CD4-positive, alpha-beta T cell treated with Interleukin-6 for 4 hours (primary cell): ENCODE results near the gene SORBS1.

Experiments used
- DNase-seq: peaks from one replicate; pipeline ENCODE4 v3.0.0-alpha.2; 2020; ENCODE audit warnings: mixed read lengths

The SORBS1 gene

DNA sequence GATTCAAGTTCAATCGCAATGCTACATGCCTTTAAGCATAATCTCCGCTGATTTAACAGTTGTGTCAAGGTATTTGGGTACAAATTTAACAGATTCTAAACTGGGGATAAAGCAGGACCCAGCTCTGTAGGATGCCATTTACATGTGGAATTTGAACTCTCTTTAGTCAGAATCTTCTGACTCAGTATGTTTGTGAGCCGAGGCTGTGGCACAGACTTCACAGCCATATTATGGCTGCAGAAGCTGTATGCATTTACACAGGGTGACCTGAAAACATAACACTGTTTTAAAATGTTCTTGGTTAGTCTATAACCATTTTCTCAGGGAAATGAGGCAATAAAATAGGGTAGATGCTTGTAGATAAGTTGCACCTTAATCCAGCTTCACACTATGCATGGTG is 279.1 kb downstream of the SORBS1 start:
- no peak for DNase-seq

DNA sequence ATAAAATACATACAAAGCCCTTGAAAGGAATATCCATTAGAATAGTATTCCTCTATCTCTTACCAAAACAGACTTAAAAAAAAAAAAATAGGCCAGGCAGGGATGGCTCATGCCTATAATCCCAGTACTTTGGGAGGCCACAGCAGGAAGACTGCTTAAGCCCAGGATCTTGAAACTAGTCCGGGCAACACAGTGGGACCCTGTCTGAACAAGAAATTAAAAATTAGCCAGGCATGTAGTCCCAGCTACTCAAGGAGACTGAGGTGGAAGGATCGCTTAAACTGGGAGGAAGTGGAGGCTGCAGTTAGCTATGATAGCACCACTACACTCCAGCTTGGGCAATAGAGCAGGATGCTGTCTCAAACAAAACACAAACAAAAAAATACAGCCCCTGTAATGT is 280.0 kb downstream of the SORBS1 start:
- no peak for DNase-seq

DNA sequence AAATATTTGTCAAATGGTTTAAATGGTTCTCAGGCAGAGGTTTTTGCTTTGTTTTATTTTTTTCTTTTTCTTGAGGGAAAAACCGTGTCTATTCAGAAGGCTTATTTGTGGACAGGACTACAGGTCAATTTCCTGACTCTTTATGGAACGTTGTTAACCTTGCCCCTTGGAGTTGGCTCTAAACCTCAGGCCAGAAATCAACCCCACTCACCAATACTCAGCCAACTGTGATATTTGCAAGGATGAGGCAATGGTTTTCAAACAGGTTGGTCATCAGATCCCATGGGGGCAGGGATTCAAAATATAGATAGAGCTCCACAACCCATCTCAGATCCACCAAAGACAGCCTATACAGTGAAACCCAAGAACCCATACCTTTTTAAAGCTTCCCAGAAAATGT is 280.5 kb downstream of the SORBS1 start:
- DNase-seq, result no peak

DNA sequence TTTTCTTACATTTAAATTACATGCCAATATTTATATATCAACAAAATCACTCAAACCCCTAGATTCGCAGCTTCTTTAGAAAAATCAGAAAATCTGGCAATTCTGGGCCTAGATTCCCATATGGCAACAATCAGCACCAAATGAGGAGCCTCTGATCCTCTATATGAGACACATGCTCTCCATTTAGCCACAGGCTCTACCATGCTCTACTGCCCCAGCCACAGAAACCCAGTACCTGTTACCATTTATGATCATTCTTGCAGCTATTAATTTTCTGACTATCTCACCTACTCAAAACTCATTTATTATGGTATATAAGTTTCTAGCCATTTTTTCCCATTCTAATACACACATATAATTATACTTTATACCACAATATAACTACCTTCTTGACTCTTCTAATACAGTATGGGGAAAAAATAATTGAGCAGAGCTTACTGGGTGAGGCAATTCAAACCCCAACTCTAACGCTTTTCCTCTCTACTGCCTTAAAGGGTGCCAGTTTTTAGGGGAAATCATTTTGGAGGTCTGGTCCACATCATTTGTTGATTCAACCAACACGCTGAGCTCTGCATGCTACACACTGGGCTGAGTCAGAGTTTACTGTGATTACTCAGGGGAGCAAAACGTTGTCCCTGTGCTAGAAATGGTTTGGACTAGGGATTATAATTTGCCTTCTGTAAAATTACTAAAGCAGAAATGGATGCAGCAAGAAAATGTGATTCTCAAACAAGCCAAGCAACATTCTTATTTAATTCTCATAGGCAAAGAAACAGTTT is 281.9 kb downstream of the SORBS1 start:
- DNase-seq, result no peak

DNA sequence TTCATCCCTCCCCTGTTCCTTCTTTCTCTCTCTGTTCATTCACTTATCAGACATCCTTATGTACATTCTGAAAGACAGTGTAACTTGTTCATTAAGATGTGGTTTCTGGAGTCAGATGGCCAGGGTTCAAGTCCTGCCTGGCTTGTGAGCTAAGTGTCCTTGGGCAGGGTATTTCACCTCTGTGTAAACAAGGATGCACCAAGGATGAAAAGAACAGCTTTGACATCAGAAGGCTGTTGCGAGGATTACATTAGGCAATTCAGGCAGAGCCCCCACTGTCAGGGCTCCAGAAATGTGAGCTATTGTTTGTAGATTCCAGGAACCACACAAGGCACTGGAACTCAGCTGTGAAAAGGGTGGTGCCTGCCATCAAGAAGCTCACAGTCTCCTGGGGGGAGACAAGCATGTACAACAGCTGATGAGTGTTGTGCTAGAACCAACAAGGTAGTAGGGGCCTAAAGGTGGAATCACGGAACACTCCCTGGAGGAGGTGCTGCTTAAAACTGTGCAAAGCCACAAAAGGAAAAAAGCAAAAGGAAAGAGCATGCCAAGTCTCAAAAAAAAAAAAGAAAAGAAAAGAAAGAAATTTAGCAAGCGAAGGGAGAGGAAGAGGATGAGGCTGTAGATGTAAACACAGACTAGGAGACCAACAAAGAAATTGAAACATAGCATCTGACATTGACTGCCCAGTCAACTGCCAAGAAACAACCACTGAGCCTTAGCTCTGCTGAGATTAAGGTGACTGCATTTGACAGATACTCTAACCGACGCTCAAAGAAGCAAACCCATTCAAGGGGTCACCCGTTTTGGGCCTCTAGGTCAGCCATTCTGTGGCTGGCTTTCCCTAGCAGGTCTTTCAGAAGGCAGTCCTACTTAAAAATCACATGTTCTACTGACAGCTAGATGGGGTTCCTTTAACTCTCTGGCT is 282.8 kb downstream of the SORBS1 start:
- no peak for DNase-seq

DNA sequence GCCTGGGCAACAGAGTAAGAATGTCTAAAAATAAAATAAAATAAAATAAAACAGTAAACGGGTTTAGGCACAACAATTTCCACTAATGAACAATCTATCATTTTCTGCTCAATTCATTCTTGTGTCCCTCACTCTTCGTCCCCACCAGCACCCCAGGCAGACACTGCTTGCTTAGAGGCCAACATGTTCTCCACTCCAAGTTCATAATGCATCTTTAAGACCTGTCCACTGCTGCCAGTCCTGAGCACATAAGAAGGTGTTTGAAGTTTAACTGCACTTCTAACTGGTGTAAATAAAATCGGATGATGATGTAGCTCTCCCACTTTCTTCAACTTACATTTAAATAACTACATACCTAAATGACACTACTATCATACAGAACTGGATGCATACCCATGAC is 283.6 kb downstream of the SORBS1 start:
- DNase-seq, result no peak

DNA sequence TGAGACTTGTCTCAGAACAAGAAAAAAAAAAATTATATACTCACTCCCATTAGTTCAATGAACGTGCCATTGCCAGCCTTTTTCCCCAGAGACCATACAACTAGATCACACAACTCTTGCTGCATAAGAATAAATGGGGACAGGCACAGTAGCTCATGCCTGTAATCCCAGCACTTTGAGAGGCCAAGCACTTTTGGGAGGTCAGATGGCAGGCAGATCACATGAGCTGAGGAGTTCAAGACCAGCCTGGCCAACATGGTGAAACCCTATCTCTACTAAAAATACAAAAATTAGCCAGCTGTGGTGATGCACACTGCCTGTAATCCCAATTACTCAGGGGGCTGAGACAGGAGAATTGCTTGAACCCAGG is 284.0 kb downstream of the SORBS1 start:
- DNase-seq, result no peak

DNA sequence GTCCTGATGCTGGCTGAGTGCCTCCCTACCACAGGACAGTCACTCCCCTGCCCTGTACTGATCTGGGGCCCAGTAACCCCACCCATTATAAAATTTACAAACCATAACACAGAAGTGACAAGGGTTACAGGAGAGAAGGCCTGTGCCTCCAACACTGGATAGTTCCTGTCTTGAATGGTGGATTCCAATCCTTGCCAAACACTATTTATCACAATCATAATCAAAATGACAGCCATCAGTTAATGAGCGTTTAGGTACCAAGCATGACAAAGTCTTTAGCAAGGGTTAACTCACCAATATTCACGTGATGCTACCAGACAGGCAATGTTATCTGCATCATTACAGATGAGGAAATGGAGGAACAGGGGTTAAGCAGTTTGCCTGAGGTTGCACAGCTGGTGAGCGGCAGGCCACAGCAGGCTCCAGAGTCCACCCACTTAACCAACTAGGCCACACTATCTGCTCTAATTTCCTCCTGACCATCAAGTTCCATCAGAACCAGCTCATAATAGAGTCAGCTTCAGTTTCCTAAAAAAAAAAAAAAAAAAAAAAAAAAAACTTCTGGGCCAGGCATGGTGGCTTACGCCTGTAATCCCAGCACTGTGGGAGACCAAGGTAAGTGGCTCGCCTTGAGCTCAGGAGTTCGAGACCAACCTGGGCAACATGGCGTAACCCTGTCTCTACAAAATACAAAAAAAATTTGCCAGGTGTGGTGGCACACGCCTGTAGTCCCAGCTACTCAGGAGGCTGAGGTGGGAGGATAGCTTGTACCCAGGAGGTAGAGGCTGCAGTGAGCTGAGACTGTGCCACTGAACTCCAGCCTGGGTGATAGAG is 284.6 kb downstream of the SORBS1 start:
- DNase-seq, result no peak

DNA sequence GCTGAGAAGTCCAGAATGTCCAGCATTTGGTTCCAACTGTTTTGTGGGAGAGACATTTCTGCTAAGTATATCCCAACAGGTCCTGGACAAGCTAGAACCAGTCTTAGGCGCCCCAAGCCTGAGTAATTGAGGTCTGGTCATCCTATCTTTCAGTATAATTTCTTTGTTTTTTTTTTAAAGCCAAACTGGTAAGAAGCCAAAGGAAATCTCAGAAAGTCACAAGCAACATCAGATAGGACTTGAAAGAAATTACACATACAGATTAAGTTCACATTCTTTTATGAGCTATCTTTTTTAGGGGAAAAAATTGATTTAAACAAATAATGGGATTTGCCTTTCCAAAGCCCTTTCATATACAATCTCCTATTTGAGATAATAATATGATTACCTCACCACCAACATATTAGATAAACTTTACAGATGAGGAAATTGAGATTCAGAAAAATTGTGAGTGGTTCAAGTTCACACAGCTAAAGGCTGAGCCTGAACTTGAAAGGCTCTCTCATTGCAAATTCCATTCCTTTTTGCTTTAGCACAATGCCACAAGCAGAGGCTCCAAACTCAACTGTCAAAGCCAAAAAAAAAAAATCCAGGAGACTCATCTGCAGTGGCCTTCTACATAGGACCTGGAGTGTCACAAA is 285.3 kb downstream of the SORBS1 start:
- no peak for DNase-seq

DNA sequence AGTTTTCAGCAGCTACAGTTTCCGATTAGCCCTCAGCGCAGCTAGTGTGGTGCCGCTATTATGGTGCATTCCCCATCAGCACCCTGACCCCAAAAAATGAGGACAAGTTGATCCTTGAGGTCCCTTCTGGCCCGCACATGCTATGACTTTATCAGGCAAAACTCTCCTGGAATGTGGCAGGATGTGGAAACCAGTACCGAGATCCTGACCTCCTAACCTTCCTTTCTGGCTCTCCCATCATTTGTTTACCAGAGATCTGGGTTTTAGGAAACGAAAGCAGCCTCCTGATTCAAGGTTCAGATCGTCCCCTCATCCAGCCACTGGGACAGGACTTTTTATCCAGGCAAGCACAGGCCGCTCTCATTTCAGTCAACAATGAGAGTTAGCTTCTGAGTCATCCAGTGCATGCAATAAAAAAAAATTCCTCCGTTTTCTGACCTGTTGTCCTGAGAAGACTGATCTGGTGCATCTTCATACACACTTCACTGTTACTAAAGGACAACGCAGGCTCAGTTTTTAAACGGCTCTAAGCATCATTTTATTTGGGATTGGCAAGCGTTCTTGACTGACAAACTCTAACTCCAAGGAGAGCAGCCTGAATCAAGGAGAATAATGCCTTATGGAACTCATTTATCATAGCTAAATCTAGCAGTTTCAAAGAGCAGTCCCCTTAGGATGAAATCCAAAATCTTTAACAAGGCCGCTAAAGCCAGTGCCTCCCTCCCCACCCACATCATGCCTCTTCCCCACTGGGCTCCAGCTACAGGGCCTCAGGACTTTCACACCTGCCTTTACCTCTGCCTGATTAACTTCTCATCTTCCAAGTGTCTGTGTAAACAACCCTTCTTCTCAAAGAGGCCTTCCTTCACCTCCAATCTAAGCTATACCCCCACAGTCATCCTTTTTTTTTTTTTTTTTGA is 287.5 kb downstream of the SORBS1 start:
- no peak for DNase-seq

DNA sequence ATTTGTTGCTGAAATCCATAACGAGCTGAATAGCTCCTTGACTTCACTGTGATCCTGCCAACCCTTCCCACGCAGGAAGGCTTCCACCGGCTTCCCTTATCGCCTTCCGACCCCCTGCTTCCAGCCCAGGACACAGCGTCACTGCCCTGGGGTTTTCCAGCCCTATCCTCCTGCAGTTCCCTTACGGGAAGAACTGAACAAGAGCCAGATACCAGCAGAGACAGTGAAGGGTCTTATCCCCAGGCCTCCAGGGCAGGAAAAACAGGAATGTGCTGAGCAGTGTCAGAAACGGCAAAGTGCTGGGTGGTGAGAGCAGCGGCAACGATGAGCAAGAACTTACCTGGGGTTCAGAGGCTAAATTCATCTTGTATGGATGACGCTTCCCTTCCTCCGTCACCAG is 292.7 kb downstream of the SORBS1 start:
- no peak for DNase-seq

DNA sequence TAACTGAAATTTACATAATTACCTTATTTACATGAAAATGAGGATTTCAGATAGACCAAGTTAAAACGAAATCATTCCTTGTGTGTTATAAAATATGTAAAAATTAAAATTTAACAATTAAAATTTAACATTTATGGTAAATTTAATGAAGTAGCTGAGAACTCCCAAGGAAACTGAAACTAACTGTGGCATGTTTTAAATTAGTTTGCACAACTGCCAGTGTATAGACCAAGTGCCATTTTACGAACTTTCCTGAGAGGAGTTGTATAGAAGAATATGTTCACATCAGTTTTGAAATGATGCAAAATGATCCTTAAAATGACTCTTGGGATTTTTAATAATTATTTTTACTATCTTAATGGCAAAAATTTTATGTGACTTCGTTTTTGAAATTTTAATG is 293.9 kb downstream of the SORBS1 start:
- DNase-seq, result no peak

DNA sequence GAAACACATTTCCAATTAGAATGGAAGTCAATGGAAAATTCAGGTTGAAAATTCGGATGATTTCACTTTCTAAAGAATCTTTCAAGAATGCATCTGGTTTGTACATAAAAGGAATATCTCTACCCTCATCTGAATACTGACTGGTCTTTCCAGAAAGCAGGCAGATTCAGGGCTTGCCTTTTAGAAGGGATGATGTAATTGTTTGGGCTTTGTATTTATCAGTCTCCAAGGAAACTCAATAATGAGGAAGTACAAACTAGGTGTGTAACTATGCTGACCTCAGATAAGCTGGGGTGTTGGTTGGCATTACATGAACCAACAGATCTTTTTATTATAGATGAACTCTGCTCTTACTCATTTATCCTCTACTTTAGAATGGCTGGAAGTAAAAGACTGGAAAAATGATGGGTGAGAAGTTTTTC is 294.5 kb downstream of the SORBS1 start:
- no peak for DNase-seq

DNA sequence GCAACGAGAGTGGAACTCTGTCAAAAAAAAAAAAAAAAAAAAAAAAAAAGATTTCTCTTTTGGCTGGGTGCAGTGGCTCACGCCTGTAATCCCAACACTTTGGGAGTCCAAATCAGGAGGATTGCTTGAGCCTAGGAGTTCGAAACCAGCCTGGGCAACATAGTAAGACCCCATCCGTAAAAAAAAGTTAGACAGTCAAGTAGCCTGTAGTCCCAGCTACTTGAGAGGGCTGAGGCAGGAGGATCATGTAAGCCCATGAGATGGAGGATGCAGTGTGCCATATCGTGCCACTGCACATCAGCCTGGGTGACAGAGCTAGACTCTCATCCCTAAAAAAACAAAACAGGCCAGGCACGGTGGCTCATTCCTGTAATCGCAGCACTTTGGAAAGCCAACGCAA is 295.6 kb downstream of the SORBS1 start:
- no peak for DNase-seq

DNA sequence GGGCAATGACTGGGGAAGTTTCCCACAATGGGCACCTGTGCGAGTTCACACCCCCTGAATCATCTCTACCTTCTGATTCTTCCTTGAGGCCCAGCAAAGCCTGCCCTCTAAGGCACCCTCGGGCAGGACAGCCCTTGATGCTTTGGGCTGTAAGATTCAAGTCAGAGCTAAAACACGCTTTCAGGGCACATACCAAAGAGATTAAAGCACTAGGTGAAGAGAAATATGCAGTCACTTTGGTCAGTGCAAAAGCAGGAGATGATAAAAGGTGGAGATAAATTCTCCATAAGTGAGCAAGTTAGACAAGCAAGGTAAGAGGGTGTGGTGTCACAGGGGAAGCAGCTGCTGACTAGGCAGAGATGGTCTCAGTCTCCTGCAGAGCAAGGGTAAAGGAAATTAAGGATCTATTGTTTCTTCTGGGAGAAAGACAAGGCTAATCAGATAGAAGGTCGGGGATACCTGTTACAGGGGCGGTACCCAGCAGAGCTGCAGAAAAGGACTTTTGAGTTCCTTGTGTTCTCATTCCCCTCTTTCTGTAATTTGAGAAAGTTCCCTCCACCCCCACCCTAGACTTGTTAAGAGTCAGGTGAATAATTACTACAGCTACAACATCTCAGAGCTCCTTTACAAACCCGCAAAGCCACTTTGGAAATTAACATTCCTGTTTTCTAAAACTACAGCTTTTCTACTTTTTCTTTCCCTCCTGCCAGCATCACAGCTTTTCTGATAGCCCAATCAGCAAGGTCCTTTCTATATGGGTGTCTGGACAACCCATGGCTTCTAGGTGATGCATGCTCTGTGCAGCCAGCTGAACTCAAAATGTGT is 296.7 kb downstream of the SORBS1 start:
- no peak for DNase-seq

DNA sequence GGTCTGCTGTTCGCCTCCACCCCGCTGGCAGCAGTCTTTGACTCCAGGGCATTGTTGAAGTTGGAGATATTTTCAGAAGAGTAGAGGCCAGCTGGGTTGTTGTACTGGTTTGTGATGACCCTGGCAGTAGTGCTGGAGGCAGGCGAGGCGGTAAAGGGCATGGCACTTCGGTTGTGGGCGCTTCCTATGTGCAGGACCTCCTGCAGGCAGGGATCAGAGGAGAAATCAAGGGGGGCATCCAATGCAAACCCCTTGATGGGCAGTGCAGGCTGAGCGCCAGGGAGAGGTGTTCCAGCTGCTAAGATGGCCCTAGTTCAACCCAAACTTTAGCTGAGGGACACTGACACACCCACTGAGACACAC is 297.3 kb downstream of the SORBS1 start:
- DNase-seq, result no peak

DNA sequence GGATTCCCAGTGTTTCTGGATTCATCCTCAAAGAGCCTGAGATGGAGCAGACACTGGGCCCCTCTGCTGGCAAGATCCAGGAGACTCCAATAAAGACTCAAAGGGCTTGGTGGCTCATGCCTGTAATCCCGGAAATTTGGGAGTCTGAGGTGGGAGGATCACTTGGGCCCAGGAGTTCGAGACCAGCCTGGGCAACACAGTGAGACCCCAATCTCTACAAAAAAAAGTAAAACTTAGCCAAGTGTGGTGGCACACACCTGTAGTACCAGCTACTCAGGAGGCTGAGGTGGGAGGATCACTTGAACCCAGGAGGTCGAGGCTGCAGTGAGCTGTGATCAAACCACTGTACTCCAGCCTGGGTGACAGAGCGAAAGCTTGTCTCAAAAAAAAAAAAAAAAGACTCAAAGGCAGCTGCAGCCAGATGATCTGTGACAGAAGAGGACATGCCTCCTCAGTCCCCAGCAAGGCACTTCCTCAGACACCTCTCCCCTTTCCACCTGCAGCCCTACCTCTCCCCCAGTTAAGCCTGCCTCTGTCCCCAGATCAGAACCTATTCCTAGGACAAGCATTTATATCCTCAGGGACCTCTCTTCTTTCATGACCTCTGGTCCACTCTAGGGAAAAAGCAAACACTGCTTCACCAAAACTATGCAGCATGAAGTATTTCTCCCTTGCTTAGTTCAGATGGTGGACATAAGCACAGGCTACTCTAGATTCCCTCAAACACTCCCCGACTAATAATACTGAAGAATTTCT is 298.2 kb downstream of the SORBS1 start:
- no peak for DNase-seq

DNA sequence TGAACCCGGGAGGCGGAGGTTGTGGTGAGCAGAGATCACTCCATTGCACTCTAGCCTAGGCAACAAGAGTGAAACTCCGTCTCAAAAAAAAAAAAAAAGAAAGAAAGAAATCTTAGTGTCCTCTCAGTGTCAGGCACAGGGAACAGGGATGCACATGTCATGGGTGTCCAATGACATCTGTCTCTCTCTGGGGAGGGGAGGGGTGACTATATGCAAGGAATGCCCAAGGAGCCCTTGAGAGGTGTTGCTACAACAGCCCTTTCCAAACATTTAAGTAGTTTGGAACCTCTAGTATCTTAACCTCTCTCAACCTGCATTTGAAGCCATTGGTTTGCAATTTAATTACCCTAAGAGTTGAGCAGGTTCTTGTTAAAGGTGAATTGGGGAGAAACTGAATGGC is 299.2 kb downstream of the SORBS1 start:
- DNase-seq, result no peak
